HPDE6-E6E7 (cell line): ENCODE measurements around the gene MOG.

ENCODE experiments used
- DNase-seq: peaks from one replicate; pipeline ENCODE4 v3.0.0; 2011; ENCODE audit warnings: missing footprints; ENCODE audit errors: extremely low spot score

MOG gene

DNA sequence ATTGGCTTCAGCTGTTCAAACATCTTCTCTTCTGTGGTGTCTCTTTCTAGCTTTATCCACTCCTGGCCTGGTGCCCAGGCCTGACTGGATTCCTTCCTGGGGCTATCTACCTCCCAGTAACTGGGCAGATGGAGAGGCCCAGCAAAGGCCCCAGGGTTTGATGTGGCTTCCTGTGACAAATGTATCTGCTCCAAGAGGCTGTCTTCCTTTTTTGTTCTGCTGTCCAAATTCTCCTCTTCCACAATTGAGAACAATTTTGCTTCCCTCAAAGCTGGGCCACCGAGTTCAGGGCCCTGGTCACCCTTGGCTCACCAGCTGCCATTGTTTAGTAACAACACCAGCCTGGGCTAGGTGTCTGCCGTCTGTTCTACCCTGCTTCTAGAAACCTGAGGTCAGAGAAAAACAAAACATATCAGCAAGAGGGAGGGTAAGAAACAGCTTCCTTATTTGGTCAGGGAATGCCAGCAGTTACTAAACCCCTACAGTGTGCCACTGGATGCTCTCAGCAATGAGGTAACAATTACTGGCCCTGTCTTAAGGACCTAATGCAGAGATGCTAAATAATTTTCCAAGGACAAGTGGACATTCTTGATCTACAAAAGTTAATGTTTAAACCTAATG is 20.2 kb downstream of the MOG start:
- peak; percentile 26 for DNase-seq

- peak; percentile 83 for DNase-seq
Observed at GRCh38 chr6:29678114-29678513, 21.2 kb downstream of the MOG start.

DNA sequence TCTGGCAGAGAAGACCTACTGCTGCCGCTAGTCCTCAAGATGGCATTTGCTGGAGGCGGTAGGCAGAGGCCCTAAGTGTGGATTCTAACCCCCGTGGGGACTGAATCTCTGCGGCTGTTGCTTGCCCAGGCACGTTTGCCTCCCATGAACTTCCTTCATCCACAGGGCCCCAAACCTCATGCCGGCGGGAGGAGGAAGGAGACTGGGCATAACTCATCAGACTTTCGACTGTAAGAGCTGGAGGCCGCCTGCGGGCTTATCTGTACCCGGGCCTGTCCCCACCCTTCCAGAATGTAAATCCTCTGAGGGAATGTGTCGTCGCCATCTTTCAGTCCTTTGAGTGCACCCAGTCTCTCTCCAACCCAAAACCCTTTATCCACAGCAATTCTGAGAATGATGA is 23.1 kb downstream of the MOG start:
- peak; percentile 47 for DNase-seq

DNA sequence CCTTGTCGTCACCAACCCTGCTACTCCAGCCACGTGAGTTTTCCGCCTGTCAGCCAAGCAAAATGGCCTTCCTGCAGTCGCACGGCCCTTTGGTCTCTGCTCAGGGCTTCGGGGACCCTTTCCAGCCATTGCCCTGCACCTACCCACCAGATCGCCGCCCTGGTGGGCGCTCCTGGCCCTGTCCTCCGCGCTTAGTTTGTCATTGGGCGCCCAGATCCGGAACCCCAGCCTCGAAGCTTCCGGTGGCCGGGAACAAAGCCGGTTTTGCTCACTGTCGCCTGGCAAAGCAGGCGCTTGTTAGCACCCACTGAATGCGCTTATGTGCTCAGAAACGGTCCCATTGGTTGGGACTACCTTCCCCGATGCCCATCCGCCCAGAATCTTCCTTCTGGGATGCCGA is 23.5 kb downstream of the MOG start:
- DNase-seq = no peak

DNA sequence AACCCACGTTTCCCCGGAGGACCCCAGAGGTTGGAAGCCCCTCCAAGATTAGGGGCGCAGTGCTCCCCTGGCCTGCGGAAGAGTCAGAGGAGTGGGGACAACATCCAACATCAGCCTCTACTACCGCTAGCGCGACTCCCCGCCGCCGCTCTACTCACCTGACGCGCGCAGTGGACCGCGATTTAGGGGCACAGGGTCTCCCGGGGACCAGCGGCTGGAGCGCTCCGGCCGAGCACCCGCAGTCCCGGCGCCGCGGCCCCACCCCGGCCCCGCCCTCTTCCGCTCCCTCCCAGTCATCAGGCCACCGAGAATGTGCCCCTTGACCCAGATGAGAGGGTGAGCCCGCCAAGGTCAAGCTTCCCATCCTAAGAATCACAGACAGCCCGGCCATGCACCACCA is 24.0 kb downstream of the MOG start, which contains the start of gene ZFP57:
Gene ZFP57 (minus strand): TSS at position 249 of the 400 bp plus-strand sequence. CDS start 4,149 bp downstream, outside the sequence.
- DNase-seq = no peak

DNA sequence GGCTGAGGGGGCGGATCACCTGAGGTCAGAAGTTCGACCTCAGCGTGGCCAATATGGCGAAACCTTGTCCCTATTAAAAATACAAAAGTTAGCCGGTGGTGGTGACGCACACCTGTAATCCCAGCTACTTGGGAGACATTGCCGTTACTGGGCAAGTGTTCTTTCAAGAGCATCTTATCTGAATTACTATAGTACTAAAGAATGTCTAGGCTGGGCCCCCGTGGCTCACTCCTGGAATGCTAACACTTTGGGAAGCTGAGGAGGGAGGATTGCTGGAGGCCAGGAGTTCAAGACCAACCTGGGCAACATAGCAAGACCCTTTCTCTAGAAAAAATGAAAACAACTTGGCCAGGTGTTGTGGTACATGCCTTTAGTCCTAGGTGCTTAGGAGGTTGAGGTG is 24.9 kb downstream of the MOG start:
- DNase-seq = no peak

- DNase-seq = no peak
Observed at GRCh38 chr6:29685718-29686326, 28.9 kb downstream of the MOG start.

GRCh38 chr6:29694637-29695036 is 37.7 kb downstream of the MOG start:
- DNase-seq = no peak

DNA sequence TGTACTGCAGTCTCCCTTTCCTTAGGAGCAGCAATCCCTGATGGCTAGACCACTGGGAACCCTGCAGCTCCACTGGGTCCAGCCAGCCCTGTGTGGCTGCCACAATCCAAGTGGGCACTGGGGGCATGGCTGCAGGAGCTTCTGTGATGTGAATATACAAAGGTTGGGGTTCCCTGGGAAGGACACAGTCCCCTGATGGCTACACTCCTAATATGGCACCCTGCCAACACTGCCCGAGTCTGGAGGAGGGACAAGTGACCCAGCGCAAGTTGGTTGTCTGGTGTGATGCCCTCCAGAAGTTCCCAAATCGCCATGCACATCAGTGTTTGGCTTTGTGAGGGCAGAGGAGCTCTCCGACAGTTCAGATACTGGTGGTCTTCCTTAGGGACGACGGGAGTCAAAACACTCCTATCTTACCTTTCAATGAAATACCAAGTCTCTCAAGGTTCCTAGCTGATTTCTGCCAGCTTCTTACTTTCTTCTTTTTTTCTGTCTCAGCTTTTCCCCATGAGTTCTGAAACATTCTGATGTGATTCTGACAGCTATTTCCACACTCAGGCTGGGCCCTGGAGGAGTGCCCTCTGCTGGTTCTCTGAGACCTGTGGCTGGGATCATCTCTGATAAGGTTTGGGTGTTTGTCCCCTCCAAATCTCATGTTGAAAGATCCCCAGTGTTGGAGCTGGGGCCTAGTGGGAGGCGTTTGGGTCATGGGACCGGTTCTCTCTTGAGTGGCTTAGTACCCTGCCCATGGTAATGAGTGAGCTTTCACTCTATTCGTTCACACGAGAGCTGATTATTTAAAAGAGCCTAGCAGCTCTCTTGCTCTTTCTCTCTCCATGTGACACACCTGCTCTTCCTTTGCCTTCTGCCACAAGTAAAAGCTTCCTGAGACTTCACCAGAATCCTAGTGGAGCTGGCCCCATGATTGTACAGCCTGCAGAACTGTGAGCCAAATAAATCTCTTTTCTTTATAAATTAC is 39.5 kb downstream of the MOG start:
- DNase-seq = peak; percentile 55

DNA sequence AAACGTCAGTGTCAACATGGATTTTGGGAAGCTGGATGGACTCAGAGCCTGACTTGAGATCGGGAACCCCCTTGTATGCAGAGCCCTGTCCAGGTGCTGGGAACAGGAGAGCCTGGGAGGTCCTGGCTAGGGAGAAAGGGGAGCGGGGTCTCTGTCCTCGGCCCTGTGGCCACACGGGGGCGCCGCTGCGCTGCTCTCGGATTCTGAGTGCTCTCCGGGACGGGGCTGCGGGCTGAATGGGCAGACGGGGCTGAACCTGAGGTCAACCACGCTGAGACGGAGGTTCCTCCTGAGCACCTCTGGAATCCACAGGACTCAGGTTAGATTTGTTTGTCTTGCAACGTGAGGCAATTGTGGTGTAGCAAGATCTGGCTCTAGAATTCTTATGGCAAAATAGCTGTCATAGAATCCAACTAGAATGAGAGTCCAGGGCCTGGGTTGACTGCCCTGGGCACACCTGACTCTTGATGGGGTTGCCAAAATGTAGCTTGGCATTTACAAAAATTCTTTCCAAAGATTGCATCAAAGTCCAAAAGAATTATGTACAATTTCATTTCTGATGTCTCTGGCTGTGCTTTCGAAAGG is 45.7 kb downstream of the MOG start:
- no peak for DNase-seq

GRCh38 chr6:29705389-29706231 is 48.7 kb downstream of the MOG start:
- peak; percentile 49 for DNase-seq

DNA sequence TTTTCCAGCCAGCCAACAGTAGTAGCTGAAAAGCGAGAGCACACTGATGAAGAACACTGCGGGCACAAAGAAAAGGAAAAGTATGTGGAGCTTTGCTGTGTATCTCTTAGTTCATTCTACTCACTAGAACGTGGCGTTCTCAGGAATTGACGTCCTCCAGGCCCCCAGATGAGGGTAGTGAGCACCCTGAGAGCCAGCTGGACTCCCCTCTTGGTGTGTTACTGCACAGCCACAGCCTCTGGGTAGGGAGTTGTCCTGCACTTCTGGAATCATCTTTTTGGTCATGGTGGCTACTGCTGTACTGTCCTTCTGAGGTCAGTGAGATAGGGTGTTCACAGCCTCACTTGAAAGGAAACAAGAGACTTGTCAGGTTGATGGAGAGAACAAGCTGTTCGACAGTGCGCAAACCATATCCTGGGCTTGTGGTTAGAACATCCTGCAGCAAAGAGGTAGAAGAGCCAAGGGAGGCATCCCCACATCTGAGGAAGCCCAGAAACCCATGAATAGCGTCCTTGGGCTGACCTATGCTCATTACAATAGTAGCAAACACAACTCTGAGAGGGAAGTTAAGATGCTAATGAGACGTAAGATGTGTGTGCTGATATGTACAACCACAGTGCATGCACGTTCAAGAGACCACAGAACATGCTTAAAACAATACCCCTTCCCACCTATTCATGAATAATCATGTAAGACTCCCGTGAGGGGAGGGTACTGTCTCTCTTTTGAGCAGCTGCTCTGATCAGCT is 51.7 kb downstream of the MOG start:
- no peak for DNase-seq

DNA sequence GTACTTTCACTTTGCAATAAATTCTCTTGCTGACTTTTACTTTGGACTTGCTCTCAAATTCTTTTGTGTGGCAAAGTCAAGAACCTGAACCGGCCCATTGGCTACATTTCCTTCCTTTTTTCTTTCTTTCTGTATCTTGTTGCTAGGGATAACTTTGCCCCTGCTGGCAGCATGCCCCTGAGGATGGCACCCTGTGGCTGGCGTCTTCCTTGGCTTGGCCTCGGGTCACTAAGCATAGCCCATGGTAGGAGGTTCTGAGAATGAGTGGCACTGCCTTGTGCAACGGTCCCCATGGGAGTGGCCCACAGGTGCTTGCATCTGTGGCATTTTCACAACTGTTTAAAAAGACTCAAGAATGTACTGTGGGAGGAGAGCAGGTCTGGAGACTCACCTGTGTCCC is 52.3 kb downstream of the MOG start:
- no peak for DNase-seq

GRCh38 chr6:29710281-29710941 is 53.5 kb downstream of the MOG start:
- DNase-seq = no peak

DNA sequence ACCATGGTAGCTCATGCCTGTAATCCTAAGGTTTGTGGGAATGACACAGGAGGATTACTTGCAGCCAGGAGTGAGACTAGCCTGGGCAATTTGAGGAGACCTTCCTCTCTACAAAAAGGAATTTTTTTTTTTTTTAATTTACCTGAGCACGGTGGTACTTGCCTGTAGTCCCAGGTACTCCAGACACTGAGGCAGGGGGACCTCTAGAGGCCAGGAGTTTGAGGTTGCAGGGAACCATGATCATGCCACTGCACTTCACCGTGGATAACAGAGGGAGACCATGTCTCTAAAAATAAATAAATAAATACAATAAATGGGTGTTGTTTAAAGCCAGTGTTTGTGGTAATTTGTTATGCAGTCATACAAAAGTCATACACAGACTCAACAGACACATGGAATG is 64.0 kb downstream of the MOG start:
- no peak for DNase-seq
